ENCODE results near the gene KDM4B.

Gene KDM4B

GRCh38 chr19:5013761-5014160 is 44.8 kb downstream of the KDM4B start:
- no peak for DNase-seq (ENCODE audit: low read depth)

GRCh38 chr19:5014941-5015340 is 46.0 kb downstream of the KDM4B start:
- no peak for DNase-seq (ENCODE audit: low read depth)

- no peak for DNase-seq (ENCODE audit: low read depth)
Observed at GRCh38 chr19:5016268-5016667, 47.4 kb downstream of the KDM4B start.

- no peak for DNase-seq (ENCODE audit: low read depth)
Observed at GRCh38 chr19:5016781-5017180, 47.9 kb downstream of the KDM4B start.

GRCh38 chr19:5017235-5017634 is 48.3 kb downstream of the KDM4B start:
- no peak for DNase-seq (ENCODE audit: low read depth)

GRCh38 chr19:5018224-5019015 is 49.5 kb downstream of the KDM4B start:
- no peak for DNase-seq (ENCODE audit: low read depth)

- DNase-seq (ENCODE audit: low read depth), result no peak
Observed at GRCh38 chr19:5020368-5020767, 51.5 kb downstream of the KDM4B start.

GRCh38 chr19:5021046-5021445 is 52.1 kb downstream of the KDM4B start:
- no peak for DNase-seq (ENCODE audit: low read depth)

- DNase-seq (ENCODE audit: low read depth), result no peak
Observed at GRCh38 chr19:5022066-5022860, 53.4 kb downstream of the KDM4B start.

GRCh38 chr19:5023128-5023571 is 54.2 kb downstream of the KDM4B start:
- DNase-seq (ENCODE audit: low read depth), result no peak

- DNase-seq (ENCODE audit: low read depth), result no peak
Observed at GRCh38 chr19:5024282-5024681, 55.4 kb downstream of the KDM4B start.

- DNase-seq (ENCODE audit: low read depth), result no peak
Observed at GRCh38 chr19:5025027-5025426, 56.1 kb downstream of the KDM4B start.

GRCh38 chr19:5026706-5027273 is 57.9 kb downstream of the KDM4B start:
- no peak for DNase-seq (ENCODE audit: low read depth)

- DNase-seq (ENCODE audit: low read depth), result no peak
Observed at GRCh38 chr19:5028229-5028886, 59.4 kb downstream of the KDM4B start.

- DNase-seq (ENCODE audit: low read depth), result peak; percentile 31
Observed at GRCh38 chr19:5029596-5029995, 60.7 kb downstream of the KDM4B start.

GRCh38 chr19:5030136-5030820 is 61.4 kb downstream of the KDM4B start:
- DNase-seq (ENCODE audit: low read depth), result no peak

GRCh38 chr19:5030822-5031221 is 61.9 kb downstream of the KDM4B start:
- no peak for DNase-seq (ENCODE audit: low read depth)

- peak; percentile 73 for DNase-seq (ENCODE audit: low read depth)
Observed at GRCh38 chr19:5031231-5032100, 62.6 kb downstream of the KDM4B start.

- DNase-seq (ENCODE audit: low read depth), result no peak
Observed at GRCh38 chr19:5032101-5032967, 63.4 kb downstream of the KDM4B start.
